ENCODE data around the gene TFG. TPM values are rescaled to one million over a fixed set of nuclear protein-coding genes. Genes with fewer than 3 reads are reported as not detected.

TFG gene
- total and polyA plus RNA-seq, 9 of the 15 experiments (the other 6 are each of a cell fraction or from before 2014, with no cell fraction given): 31.8 to 143 (median 57.8) TPM

- H3K36me3 ChIP-seq (ENCODE audit: control insufficient read depth, insufficient read depth, low read length): peaks cover 80% of the 10 kb centered on the region
- H3K4me1 ChIP-seq (replicated peaks in 1 of 2; ENCODE audit: control insufficient read depth in 2 of 2, insufficient read depth in 2 of 2, low read length in 2 of 2): no peaks in the 10 kb centered on the region
- BruUV-seq (replicated peaks): no TSS peak
- H3K4me2 ChIP-seq (ENCODE audit: insufficient read depth, low read length): no peak overlapping the region
- no peak overlapping the region for H3K27ac ChIP-seq (ENCODE audit: extremely low read depth, low read depth, low read length)
- no peak overlapping the region for H3K9ac ChIP-seq (ENCODE audit: insufficient read depth in 1 of 2, low read depth in 2 of 2, low read length in 2 of 2)
- POLR2A ChIA-PET: interaction anchor here (0.6 to 6.2 kb wide), 7 partner anchors 8 to 247 kb away, joined by 3 to 29 read pairs (median 6); no protein-coding TSS in a partner anchor
- intact Hi-C loops (cut with micrococcal nuclease): no loop called here
- no peak overlapping the region for H2AFZ ChIP-seq (ENCODE audit: low read depth, low read length)
- H3K9me1 ChIP-seq (ENCODE audit: control insufficient read depth, insufficient read depth, low read length): no peaks in the 10 kb centered on the region
- in situ Hi-C loops (cut with MboI): no loop called here
- TF ChIP-seq ZNF57 (CRISPR knock-in tag; IDR thresholded peaks at IDR 0.05) (no peak), SAFB (IDR thresholded peaks at IDR 0.05; ENCODE audit: borderline replicate concordance, low read depth, low read length) (no peak), ZNF384 (IDR thresholded peaks at IDR 0.05; ENCODE audit: low read depth, low read length) (no peak), TEAD4 (IDR thresholded peaks at IDR 0.05; ENCODE audit: low read length) (no peak), TEAD4 (CRISPR knock-in tag; IDR thresholded peaks at IDR 0.05; ENCODE audit: borderline replicate concordance) (no peak), KLF13 (tag; IDR thresholded peaks at IDR 0.05; ENCODE audit: borderline replicate concordance, low read depth) (no peak), MYC (IDR thresholded peaks at IDR 0.05; ENCODE audit: low read depth, low read length) (no peak), MYC (CRISPR knock-in tag; IDR thresholded peaks at IDR 0.05; ENCODE audit: borderline replicate concordance, low read depth) (no peak), ZBTB7A (IDR thresholded peaks at IDR 0.05; ENCODE audit: borderline replicate concordance, control insufficient read depth, low read depth, low read length) (no peak)
- ATAC-seq (no peak), DNase-seq (ENCODE audit: extremely low read depth in 1 of 4, low spot score in 3 of 4) (no peak), FAIRE-seq (no peak)
- peaks cover 46% of the 10 kb centered on the region for H3K79me2 ChIP-seq (ENCODE audit: control insufficient read depth, insufficient read depth, low read length)
- H3K4me3 ChIP-seq: no peak overlapping the region
- H4K20me1 ChIP-seq (replicated peaks; ENCODE audit: control insufficient read depth, insufficient read depth, low read length): no peaks in the 10 kb centered on the region
- CTCF ChIA-PET (ENCODE audit: low intra/inter-chr PET ratio): no interaction called here
- no peaks in the 10 kb centered on the region for H3K9me3 ChIP-seq (replicated peaks; ENCODE audit: control insufficient read depth, insufficient read depth, low read depth, low read length)
- H3K27me3 ChIP-seq (ENCODE audit: control insufficient read depth in 2 of 2, insufficient read depth in 2 of 2, low read length in 2 of 2): no peaks in the 10 kb centered on the region
- 100% methylated on average over 1 of the region's 1 CpG for WGBS (ENCODE audit: insufficient coverage, low coverage, missing lambda C conversion rate)
Measured at GRCh38 chr3:100726706-100727105, 17.4 kb downstream of the TFG start.
